Inflammatory macrophage (primary cell): ENCODE measurements around the gene ZNF462.
"Not testable (repeated sequence)": the region's sequence is repeated elsewhere in the genome, so short reads cannot be mapped to it uniquely, and the experiment has no call there.

Experiments used
- DNase-seq, 2 donors: peaks; one replicate each; pipeline ENCODE4 v3.0.0-alpha.2; 2020 to 2022

The ZNF462 gene

DNA sequence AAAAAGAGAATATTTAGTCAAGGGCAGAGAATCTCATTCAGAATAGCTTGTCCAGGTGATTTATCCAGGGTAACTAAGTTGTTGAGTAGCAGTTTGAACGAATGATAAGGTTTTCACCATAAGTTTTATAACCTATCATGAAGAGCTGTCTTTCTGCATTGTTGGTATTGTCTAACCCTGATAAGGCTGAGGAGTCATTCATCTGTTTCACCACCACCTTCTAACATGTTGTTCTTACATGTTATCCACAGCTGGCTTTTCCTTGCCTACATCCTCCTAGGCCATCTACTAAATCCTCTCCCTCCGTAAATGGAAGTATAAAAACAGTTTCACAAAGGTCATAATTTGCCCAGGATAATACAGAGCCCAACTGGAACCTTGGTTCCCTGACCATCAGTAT, 24.1 kb downstream of the ZNF462 start:
- DNase-seq: no peak

DNA sequence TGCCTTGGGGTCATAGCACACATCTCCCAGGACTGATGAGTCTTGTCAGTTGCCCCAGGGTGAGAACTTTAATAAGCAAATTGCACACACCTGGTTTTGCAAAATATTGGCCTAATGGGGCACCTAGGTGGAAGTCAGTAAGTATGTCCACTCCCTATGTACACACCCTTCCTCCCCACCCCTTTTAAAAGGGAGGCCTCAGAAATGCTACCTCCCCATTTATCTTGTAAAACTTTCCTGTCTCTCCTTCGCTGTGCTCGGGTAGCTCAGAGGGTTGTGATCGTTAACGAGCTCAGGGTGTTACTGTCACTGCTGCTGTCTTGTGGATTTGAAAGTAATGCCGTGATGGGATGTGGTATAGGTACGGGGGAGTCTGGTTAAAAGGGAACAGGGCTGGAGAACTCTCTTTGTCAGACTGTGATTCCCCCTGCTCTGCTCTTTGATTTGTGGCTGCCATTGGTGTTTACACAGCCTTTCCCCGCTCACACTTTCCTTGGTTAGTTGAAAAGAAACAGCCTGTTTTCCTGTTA, 26.2 kb downstream of the ZNF462 start:
- no peak for DNase-seq

DNA sequence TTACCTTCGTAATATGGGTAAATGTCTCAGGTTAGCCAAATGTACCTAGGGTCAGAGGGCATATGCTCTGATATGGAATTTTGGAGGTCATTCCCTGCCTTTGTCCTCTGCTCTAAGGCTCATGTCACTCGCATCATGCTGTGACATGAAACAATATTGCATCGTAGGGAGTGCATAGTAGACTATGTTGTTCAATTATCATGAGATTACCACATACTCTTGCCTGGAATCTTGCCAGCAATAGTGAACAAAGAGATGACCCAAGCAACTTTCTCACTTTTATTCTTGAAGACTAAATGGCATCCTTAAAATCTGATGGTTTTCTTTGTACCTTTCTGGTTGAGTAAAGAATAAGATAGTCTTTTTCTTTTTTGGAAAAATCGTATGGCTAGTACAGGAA, 27.6 kb downstream of the ZNF462 start:
- no peak for DNase-seq

DNA sequence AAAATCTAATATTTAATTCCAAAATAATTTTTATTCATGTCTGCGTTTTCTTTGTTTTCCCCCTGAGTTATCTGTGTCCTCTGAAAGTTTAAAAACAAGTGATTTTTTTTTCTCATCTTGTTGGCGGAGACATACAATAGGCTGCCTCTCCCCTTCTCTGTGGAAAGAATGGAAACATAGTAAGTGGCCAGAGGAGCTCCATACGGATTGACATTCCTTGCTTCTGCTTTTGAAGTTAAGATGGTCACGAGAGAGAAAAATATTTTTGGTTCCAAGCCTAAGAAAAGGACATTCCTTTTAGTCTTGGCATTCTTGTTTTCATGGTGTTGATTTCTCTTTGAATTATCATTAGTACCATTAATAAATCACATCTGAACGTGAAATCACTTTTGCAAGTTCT, 28.3 kb downstream of the ZNF462 start:
- DNase-seq: no peak

DNA sequence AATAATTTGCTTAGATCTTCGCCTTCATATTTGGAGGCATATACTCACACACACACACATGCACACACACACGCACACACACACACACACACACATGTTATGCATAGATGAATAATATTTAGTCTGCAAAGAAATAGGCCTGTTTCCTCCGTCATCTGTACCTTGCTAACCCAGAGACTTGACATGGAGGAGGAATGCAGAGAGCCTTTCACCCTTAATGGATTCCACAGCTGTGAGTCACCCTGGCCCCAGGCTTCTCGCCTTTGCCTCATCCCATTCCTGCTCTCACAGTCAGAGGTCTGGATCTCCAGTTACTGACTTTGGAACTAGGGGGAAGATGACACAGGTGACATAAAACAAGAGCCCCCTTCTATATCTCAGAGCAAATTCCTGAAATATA, 29.7 kb downstream of the ZNF462 start:
- DNase-seq: no peak

DNA sequence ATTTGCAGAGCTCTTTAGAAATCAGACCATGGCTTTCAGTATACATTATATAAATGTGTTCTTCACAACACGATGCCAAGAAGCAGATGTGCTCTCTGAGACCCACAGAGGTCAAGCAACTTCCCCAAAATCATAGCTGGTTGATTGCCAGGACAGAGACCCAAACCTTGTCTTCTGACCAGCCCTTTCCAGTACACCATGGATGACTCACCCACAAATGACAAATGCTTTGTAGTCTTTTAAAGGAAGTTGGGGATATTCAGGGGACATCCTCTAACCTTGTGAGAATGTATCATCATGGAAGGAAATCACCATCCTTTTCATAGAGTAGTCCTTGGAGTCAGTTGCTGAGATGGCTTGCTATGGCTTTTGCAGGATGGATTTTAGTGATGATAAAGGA, 30.1 kb downstream of the ZNF462 start:
- peak; percentile 78 to 89 for DNase-seq

DNA sequence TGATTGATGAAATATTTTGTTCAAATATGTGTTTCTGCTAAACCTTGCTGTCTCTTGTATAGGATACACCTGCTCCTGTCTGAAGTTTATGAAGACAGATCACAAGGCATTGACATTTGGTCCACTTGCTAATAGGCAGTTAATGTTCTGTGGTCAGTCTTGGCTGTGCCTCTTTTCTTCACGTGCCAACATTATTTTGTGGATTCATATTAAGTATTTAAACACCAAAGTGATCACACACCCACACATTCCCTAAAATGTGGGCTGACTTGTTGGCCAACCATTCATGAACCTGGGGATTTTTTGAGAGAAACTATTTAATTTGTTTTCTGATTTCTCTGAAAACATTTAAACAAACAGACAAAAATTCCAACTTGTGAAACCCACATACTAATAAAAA, 33.7 kb downstream of the ZNF462 start:
- no peak for DNase-seq

DNA sequence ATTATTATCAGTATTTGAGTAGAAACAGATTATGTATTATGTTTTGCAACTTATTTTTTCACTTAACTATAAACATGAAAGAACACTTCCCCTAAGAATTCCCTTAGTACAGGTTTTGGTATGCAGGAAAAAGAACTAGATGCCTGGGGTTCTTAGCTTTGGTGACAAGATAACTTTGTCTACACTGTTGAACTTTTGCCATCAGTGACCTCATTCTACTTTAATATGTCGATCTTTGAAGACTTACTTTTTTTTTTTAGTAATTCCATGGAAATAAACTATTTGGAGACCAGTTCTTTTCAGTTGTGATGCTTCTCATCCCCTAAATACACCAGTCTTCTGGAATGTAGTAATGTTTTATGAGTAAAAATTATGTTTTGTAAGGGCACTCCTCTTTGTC, 34.3 kb downstream of the ZNF462 start:
- no peak for DNase-seq

DNA sequence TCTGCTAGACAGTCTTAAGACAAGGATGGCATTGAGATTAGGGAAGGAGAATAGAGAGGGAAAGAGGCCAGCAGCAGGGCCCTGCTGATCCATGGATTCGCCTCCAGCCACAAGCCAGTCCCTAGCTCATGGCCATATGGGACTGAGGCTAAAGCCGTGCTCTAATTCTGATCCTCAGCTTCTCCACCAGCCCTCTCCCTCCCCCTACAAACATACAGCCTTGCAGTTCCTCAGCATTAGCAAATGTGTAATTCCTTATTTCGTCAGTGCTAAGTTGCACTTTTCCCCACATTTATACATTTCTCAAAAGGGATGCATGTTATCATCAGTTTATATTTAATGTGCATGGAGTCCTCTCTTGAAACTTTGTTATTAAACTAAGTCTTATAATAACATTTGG, 34.8 kb downstream of the ZNF462 start:
- DNase-seq: peak; percentile 22 to 39

DNA sequence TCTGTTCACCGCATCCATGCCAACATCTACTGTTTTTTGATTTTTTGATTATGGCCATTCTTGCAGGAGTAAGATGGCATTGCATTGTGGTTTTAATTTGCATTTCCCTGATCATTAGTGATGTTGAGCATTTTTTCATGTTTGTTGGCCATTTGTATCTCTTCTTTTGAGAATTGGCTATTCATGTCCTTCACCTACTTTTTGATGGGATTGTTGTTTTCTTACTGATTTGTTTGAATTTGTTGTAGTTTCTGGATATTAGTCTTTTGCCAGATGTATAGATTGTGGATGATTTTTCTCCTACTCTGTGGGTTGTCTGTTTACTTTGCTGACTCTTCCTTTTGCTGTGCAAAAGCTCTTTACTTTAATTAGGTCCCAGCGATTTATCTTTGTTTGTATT, 37.6 kb downstream of the ZNF462 start:
- DNase-seq: not testable (repeated sequence)

DNA sequence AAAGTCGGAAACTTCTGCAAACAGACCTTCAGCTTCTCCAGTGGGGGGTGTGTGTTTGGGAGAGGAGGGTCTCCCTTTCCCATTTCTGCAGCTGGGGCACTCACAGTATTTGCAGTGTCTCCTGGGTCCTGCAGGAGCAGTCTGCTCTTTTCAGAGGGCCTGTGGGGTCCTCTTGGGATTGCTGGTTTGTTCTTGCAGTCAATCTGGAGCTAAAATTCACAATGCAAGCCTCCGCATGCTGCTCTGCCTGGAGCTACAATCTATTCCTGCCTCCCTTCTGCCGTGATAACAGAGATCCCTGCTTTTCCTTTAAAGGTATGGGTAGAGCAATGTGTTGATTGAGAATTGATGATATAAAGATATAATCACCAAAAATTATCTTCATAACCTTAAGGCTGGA, 43.2 kb downstream of the ZNF462 start:
- DNase-seq: no peak

DNA sequence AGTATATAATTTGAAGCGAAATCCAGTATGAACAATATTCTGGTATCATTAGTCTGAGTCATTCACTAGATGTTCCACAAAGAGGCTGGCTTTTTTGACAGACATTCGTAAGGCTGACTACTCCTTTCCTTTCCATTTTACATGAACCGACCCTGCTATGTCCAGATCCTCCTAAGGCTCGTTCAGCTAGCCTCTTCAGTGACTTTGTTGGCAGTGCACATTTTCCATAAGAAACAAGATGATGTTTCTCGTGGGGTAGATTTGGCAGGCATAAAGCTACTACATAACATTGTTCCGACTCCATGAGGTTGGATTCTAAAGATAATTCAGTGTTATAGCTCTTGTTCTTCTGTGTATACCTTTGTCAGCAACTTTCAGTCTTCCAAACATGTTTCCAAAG, 49.0 kb downstream of the ZNF462 start:
- DNase-seq: no peak

DNA sequence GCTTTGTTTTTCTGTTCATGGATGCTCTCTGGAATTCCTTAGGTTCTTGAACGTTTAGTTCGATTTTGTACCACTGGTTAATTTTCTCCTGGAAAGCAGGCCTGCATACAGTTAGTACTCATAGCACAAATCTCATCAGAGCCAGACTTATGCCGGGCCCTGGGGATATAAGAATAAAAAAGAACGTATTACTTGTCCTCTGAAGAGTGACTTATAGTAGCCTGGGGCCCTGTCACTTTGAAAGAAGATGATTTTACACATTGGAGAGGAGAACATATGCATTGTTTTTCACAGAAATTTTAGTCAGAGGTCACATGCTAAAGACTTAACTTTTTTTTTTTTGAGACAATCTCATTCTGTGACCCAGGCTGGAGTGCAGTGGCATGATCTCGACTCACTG, 50.3 kb downstream of the ZNF462 start:
- no peak for DNase-seq

DNA sequence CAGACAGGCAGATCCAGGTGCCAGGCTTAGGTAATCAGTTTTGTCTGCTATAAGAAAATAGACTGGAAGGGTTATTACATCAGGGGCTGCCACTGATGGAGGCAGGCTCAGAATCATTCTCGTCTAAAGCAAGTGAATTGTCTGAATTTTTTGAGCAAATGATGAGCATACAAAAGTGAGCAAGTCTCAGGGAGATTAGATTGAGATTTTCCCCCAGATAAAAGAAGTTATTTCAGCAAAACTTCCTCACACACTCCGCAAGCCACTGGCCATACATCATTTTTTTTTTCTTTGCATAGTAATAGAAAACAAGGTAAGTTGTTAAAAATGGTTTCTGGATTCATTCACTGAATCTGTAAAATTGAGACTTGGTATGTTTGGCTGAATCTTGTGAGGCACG, 52.9 kb downstream of the ZNF462 start:
- no peak for DNase-seq

DNA sequence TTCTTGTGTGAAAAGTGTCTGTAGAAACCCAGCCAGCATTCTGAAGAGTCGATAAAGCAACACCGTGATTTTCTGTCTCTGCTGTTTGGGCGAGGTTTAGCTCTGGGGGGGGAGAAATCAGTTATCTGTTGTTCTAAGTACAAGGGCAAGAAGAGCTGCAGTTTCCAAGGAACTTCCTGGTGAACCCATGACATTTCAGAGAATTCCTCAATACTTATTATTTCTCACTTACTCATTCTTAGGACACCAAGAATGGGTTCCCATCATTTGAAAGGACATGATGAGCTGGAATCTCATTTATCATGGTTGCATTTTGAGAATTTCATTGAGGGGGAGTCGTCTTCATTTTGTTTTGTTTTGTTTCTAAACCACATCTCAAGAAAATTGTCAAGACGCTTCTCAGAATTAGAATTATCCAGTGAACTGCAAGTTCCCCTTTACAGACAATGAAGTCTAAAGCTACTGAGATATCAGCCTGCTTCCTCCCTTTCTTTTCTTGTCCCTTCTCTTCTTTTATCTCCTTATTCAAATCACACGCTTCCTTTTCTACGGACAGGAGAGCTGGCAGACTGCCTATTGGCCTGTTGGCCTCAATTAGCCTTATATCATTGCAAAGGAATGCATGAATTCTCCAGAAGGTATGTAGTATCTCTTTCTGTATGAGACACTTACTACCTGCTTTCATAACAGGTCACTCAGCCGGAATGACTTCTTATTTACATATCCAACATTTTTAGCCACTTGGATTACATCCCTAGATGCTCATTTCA, 53.7 kb downstream of the ZNF462 start:
- no peak for DNase-seq

DNA sequence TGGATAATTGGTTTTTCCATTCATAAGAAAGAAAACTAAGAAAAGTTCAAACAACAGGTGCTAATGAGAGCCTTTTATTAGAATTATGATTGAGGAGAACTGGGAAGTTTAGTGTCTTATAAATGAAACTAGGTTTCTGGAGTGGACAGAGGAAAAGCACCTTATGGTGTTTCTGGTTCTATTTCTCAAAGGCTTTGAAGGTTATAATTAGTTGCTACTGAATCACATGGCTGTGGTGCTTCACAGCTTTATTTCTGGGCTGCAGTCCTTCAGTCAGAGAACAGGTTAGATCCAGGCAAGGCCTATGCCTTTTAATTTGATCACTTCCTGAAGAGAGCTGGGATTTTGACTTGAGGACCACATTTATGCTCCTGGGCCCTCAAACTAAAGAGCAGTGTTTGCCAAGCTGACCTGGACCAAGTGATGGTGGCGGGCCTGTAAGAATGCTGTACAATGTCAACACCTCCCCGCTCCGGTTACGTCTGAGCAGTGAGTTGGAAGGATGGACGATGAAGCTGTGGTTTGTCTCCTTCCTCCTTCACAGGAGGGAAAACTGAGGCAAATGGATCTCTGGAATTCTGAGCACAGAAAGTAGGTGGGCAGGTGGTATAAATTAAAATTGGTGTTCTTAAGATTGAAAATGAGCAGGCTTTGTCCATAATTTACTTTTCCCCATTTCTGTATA, 56.0 kb downstream of the ZNF462 start:
- DNase-seq: no peak

DNA sequence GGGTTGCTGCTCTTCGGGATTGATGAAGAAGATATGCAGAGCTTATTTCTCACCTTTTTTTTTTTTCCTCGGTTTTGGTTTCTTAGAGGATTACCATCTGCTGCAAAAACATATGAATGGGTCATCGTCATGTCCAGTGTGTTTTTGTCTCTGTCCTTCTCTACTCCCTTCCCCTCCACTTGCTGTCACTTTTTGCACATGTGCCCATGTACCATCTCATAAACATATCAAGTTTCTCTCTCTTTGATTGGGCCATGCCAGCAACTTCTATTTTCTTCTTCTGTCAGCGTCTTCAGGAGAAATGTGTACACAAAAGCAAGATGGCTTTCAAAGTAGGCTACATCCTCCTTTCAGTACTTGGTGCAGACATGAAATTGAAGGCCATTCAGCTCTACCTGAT, 57.1 kb downstream of the ZNF462 start:
- no peak for DNase-seq

DNA sequence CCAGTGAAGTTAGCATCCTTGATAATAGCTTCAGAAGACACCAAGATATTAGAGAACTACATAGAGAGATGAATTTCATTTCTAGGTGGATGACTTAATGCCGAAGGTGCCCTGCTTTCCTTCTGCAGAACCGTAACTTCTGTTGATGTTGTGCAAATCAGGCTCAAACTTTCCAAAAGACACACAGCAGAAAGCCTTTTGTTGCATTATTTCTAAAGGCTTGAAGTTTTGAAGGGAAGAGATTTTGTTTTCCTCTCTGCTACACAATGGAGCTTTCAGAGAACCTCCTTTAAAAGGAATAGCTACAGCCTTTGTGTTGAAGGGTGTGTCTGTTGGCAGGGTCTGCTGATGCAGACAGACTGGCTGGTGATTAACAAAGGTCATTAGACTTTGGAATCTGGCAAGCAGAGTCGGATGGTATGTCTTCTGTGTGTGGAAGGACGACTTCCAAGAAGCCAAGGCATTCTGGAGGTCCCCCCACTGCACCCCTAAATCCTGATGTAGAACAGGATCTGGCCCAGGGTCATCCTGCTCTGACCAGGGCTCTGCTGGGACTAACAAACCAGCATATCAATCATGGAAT, 57.8 kb downstream of the ZNF462 start:
- DNase-seq: no peak

DNA sequence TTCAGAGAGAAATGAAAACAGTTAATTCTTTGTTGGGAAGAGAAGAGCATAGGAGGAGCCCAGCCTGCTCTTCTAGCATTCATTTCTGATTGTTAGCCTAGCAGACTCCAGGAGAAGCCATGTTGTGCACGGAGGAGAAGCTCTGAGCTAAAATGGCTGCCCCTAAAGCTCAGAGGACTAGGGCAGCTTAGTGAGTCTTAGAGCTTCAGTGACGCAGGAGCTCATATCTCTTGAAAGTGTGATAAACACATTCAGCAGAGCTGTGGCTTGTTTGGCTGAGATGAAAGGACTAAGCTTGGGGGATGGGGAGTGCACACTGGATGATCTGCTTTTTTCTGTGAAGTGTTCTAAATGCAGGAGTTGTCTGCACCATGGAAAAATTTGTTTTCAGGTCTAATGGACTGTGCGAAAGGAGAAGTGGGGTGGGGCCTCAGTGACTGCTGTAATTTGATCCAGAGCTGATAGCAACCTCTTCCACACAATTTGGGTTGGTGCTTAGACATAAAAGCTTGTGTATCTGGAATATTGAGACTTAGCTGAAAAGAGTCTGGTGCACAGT, 58.5 kb downstream of the ZNF462 start:
- DNase-seq: no peak

DNA sequence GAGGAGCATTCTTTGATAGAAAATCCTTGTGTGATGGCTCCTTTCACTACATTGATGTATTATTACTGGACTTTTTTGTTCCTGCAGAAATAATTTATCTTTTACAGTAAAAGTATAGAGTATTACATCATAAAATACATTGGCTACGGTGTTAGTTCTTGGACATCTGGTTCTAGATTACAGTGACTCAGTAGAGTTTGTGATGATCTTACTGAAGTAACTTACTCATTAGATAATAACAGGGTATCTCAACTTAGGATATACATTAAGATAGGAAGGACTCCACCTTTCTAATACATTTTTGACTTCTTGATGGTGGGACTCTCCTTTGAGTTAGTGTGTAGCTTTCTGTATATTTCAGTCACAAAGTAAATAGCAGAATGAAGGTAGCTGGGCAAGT, 59.1 kb downstream of the ZNF462 start:
- no peak for DNase-seq

DNA sequence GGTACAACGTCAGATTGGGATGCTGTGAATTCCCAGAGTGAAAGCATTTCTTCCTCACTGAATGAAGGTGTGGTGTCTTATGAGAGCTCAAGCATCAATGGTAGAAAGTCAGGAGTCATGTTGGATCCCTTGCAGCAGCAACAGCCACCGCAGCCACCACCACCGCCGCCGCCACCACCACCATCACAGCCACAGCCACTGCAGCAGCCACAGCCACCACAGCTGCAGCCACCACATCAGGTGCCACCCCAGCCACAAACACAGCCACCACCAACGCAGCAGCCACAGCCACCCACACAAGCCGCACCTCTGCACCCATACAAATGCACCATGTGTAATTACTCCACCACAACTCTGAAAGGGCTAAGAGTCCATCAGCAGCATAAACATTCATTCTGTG, 62.4 kb downstream of the ZNF462 start:
- DNase-seq: no peak

DNA sequence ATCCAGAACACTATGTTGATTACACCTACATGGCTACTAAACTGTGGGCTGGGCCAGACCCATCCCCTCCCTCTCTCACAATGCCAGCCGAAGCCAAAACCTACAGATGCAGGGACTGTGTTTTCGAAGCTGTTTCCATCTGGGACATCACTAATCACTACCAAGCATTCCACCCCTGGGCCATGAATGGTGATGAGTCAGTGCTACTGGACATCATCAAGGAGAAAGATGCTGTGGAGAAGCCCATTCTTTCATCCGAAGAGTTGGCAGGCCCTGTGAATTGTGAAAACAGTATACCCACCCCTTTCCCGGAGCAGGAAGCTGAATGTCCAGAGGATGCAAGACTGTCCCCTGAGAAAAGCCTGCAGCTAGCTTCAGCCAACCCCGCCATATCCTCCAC, 65.0 kb downstream of the ZNF462 start:
- DNase-seq: no peak

DNA sequence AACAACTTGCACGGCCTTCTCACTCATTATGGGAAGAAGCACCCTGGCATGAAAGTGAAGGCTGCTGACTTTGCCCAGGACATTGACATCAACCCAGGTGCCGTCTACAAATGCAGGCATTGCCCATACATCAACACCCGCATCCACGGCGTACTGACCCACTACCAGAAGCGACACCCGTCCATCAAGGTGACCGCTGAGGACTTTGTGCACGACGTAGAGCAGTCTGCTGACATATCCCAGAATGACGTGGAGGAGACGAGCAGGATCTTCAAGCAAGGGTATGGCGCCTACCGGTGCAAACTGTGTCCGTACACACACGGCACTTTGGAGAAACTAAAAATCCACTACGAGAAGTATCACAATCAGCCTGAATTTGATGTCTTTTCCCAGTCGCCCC, 65.4 kb downstream of the ZNF462 start:
- no peak for DNase-seq
